HG02885 (cell line): ENCODE measurements around the gene PLGRKT.
"Not testable (repeated sequence)": the region's sequence is repeated elsewhere in the genome, so short reads cannot be mapped to it uniquely, and the experiment has no call there.

Source experiments
- ATAC-seq: cut with Tn5 transposase; IDR thresholded peaks from one replicate; pipeline ENCODE4 v1.9.1; 2021; ENCODE audit warnings: mild to moderate bottlenecking; ENCODE audit not compliant: unreplicated experiment, poor library complexity

Gene PLGRKT

DNA sequence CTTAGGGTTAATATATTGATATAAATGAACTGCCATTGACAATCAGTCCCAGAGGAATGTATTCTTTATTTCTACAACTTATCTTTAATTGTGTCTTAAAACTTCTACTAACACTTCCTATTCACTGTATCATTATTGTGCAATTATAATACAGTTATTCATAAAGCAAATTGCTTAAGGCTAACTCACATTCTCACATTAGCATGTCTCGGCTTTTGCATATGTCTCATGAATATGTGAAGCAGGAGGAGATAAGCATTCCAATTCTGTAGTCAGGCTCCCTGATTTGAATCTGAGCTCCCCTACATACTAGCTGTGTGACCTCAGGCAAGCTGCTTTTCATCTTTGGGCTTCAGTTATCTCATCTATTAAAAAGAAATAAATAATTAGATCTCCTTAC is 45.4 kb downstream of the PLGRKT start:
- no peak for ATAC-seq

- peak; percentile 78 for ATAC-seq
Observed at GRCh38 chr9:5389109-5389732, 48.5 kb downstream of the PLGRKT start.

DNA sequence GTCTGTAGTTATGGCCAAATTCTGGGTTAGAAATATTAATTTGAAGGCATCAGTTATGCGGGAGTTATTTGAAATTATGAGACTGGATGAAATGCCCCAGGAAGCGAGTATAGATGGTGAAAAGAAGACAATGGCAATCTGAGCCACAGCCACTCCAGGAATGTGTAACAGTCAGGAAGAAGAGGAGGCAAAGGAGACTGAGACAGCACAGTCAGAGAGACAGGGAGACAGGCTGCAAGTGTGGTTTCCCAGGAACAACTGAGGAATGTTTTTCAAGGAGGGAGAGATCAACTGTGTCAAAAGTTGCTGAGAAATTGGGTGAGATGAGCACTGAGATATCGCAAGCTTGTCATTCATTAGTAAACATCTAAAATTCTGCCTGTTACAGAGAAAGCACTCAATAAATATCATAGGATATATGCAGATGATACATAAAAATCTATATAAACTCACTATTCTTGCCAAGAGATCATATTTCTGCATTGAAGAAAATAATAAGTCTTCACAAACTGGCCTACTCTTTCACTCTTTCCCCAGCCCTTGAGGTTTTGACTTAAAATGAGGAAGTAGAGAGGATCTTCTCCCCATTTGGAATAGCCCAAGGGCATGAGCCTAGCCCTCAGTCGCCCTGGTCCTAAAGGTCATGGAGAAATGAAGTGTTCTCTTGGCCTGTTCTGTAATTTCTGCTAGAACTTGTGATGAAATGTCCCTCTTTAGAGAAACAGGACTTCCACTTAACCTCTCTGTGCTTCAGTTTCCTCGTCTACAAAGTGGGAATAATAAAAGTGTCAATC is 49.5 kb downstream of the PLGRKT start:
- ATAC-seq = no peak

DNA sequence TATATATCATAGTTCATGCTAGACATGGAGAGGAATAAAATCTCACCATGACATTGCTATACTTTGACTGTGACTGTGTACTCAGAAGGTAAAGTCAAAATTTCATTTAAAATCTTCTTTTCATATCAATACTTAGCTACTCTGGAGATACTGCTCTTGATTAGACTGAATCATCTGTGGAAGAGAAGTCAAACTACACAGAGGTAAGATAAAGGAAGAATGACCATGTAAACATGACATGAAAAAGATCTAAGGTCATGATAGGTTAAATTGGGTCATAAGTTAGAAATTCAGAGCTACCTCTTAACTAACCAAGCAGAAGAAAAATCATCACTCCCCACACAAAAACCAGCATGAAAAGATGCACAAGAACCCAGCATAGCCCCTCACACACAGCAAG is 53.3 kb downstream of the PLGRKT start:
- no peak for ATAC-seq

DNA sequence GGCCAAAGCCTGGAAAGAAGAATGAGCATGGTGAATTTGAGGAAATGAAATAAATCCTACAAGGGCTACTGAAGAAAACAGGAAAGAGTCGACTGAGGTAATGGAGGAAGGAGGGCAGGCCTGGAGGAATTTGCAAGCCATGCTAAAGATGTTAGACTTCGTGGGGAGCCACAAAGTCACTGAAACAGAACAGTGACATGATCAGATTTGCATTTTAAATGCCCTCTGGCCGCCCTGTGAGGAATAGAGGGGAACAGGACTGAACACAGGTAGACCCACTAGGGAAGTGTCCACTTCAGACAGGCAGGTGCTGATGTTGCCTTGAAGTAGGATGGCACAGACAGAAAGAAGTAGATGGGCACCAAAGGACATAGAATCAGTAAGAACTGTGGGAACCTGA is 55.2 kb downstream of the PLGRKT start:
- peak; percentile 55 for ATAC-seq

- ATAC-seq = no peak
Observed at GRCh38 chr9:5375790-5376477, 61.8 kb downstream of the PLGRKT start.

GRCh38 chr9:5375091-5375490 is 62.6 kb downstream of the PLGRKT start:
- peak; percentile 56 for ATAC-seq

- peak; percentile 87 for ATAC-seq
Observed at GRCh38 chr9:5364294-5365024, 73.3 kb downstream of the PLGRKT start.

DNA sequence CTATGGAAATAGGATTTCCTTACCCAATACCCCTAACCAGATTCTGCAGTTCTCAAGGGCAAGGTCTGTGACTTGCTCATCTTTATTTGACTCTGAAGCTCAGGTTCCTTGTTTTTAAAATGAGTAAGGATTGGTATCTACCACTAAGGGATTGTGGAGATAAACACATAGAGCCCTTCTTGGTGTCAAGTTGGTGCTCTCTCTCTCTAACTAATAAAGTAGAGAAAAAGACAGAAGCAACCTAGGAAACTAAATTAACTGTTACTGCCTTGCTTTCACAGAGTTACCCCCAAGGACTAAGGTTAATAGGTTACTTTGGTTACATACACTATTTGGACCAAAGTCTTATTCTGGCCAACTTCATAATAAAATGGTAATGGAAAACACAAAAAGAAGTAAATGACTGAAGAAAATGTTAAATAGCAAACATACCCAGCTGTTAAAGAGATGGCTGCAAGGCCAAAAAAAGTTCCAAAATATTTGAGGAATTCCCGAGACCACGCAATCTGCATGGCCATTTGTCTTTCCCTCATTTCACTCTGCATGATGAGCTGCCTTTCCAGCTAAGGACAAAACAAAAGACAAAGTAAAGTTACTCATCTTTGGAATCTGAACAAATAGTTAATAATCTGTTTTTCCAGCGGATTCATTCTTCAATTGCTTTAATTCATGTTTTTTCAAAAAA is 76.3 kb downstream of the PLGRKT start:
- ATAC-seq = no peak

GRCh38 chr9:5360341-5360740 is 77.4 kb downstream of the PLGRKT start:
- no peak for ATAC-seq

DNA sequence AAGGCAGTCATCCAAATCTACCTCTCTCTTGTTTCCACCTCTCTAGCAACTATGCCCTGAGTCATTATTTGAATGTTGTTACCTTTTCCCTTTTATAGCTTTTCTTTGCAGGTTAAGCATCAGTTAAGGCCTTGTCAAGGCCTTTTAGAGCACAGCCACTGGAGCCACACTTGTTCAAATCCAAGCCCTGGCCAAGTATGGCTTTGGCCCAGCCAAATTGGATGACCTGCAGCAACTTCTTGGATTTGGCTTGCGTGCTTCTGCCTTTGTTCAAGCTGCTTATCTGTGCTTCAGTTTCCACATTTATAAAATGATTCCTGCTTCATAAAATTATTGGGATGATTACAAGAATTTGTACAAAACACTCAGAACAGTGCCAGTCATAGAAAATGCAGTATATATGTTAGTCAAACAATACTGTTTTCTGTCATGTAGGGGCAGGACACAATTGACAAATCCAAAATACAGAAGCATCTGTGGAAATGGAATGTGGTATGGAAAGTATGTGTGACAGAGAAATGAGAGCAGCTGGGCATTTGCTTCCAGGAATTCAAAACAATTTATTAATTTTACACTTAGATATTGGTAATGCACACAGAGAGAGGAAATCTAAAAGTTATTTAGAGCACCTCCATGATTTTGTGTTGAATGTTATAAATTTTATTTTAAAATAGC is 80.2 kb downstream of the PLGRKT start:
- ATAC-seq = no peak

DNA sequence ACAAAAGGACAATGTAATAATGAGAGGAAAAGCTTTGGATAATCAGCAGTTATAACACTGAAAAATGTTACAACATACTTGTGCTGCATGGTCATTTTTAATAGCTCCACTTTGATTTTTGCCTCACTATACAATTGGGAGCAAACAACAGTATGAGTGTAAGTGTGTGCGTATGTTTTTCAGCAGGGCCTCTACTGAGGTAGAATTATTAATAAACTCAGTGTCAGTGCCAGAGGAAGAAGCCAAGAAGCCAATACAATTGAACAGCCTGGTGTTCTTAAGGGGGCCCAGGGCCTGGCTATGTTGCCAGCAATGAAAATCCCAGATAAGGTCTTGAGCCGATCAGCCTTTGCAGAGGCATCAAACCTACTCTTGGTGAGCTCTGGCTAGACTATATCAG is 81.9 kb downstream of the PLGRKT start:
- no peak for ATAC-seq

DNA sequence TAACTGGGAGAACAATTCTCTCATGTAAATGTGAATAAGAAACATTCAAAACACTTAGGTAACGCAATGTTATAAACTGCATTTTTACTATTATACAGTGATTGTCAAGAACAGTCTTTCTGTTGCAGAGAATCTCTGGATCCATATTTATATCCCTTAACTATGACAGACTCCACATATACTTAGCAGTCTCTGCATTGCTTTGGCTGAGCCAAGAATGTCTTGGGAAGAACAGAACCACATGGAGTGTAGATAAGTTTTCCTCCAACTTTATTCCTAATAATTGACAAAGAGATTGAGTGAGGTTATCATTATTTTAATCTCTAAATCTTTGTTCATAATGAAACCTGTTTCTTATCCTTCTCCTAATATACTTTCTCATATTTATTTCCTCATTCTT is 82.5 kb downstream of the PLGRKT start:
- no peak for ATAC-seq

DNA sequence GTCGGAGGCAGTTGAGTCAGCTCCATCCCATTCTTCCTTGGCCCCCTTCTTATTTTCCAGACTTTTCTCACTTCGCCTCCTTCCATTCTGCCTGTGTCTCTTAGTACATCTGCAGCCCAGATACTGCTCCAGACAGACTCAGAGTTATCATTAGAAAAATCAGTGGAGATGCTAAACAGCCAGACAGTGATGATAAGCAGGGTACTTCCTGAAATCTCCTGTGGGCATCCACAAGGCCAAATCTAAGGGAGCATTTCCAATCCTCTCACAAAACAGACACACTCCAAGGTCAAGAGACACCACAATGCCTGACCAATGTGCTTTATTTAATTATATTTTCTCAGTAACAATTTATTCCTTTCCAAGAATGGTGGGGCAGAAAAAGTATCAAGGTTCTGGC is 83.5 kb downstream of the PLGRKT start:
- ATAC-seq = no peak

DNA sequence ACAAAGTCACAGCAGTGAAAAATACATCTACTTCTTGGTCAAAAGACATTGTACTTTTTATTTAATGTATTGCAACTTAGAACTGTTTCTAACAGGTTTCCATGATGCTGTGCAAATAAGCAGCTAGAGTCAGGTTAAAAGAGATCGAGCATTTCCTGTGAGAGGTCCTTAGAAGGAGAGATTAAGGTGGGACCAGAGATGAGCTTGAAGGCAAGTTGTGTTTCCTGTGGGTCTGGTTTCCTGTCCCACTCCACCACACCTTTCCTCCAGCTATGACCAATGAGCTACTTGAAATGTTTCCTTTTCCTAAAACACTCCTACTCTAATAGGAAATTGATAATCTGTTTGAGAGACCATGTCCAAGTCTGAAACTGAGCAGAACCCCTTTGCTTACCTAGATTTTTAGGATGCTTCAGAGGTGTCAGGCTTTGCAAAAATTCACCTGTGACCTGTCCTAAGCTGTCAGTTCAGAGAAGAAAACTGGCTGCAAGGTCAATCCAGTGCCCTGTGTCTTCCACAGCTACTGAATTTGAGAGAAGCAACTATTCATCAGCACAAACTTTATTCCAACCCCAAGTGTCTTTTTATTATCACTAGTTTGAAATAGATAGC is 85.0 kb downstream of the PLGRKT start:
- no peak for ATAC-seq

DNA sequence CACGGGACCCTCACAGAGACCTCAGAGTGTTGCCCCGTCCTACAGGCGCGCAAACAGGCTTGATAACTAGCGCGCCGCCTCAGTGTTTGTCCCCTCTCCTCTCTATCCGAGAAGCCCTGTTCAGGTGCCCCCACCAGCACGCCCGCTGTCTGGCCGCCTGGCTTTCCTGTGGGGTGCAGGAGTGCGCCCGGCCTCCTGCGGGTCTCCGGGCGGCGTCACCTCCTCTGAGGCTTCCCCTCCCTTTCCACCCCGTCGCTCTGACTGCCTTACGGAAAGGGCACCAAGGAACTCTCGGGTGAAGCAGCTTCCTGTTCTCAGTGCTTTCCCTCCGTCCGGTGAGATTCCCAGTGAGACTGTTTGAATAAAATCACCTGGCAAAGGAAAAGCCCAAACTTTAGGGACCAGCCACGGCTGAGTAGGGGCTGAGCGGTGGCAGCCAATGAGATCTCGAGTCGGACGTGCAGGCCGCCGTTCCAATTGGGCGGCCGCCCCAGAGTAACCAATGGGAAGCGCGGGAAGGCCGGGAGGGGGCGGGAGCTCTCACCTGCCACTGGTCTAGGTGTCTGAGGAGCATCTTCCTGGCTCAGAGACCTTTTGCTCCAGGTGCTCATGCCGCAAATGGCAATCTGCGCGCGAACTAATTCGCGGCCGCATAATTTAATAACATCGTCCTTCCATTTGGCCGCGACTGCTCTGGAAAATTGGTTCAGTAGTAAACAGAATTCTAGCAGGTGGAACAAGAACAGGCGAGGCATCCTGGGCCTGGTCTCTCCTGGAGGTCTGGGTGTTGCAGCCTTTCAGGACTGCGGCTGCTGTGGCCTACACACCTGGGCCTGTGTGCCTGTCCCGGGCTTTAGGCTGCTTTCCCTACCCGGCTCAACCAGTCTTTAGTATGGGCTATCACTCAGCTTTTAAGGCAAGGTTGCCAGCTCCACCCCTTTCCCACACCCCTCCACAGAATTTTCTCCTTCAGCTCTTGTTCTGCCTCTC is 98.4 kb downstream of the PLGRKT start, which contains the start of gene RLN1:
RLN1 (minus strand) TSS at position 885 of the 990 bp plus-strand sequence; CDS start at position 755, 130 bp downstream.
- peak; percentile 100 for ATAC-seq

DNA sequence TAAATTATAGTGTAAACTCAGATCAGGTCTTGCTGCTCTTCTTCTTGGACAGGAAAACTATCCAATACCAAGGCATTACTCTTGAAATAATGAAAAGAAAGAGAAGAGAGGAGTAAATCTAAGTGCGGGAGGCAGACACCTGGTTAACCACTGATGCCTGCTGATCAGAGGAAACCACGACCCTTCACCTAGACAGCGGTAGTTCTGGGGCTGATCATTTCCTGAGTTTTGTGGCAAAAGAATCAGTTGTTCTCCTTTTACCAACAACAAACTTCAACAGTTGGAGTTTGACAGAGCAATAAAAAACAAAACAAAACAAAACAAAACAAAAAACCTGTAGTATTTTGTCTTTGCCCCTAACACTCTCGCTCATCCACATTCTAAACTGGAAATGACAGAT is 101.0 kb downstream of the PLGRKT start:
- ATAC-seq = no peak

- ATAC-seq = not testable (repeated sequence)
Observed at GRCh38 chr9:5331276-5331675, 106.4 kb downstream of the PLGRKT start.
